Epithelial cell of proximal tubule (primary cell): ENCODE results near the gene PHYHD1. TPM values are rescaled to one million over a fixed set of nuclear protein-coding genes. Genes with fewer than 3 reads are reported as not detected.

Experiments used
- DNase-seq: peaks from one replicate; pipeline ENCODE4 v3.0.0-alpha.2; 2011; ENCODE audit warnings: low read depth
- H3K4me3 ChIP-seq: 2 replicates; pipeline ENCODE4 v1.5.1; 2011; ENCODE audit warnings: low read depth, mild to moderate bottlenecking, low read length
- total RNA-seq: library from RNA; depleted of rRNA; stranded (reverse); fragments of >200 nt; gene quantifications from 2 replicates; pipeline ENCODE4 v1.2.3, GENCODE V29; 2015
- TF ChIP-seq, protein P1 (sequence below): conservative IDR thresholded peaks from 2 replicates; pipeline ENCODE4 v1.5.1; 2012; ENCODE audit warnings: low read depth, mild to moderate bottlenecking, low read length

The PHYHD1 gene
- total RNA-seq, 1 donor from 2014 or later = 21.2 TPM

DNA sequence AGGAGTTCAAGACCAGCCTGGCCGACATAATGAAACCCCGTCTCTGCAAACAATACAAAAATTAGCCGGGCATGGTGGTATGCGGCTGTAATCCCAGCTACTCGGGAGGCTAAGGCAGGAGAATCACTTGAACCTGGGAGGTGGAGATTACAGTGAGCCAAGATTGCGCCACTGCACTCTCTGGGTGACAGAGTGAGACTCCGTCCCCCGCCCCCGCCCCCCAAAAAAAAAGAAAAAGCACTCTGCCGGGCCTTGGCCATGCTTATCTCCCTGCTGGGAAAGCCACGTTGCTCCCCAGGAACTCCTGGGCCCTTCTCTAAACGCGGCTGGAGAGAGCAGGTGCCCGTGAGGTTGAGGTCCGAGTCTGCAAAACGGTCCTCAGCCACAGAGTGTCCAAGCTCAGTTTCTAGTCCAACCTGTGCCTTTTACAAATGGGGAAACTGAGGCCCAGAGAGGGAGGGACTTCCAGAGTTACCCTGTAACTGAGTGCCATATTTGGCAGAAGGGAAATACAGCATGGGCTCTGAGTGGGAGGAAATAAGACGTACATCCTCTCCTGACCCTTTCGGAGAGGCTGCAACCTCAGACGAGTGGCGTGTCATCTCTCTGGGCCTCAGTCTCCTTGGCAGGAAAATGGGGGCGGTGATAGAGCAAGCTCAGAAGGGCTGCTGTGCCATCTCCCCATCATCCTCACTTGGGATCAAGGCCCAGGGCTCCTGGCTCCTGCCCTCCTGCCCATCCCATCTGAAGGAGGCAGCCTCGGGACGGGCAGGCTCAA is 6.6 kb upstream of the PHYHD1 start:
- H3K4me3 ChIP-seq = no peak overlapping the region
- DNase-seq = no peak
- TF ChIP-seq, protein P1, sequence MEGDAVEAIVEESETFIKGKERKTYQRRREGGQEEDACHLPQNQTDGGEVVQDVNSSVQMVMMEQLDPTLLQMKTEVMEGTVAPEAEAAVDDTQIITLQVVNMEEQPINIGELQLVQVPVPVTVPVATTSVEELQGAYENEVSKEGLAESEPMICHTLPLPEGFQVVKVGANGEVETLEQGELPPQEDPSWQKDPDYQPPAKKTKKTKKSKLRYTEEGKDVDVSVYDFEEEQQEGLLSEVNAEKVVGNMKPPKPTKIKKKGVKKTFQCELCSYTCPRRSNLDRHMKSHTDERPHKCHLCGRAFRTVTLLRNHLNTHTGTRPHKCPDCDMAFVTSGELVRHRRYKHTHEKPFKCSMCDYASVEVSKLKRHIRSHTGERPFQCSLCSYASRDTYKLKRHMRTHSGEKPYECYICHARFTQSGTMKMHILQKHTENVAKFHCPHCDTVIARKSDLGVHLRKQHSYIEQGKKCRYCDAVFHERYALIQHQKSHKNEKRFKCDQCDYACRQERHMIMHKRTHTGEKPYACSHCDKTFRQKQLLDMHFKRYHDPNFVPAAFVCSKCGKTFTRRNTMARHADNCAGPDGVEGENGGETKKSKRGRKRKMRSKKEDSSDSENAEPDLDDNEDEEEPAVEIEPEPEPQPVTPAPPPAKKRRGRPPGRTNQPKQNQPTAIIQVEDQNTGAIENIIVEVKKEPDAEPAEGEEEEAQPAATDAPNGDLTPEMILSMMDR = no peak

DNA sequence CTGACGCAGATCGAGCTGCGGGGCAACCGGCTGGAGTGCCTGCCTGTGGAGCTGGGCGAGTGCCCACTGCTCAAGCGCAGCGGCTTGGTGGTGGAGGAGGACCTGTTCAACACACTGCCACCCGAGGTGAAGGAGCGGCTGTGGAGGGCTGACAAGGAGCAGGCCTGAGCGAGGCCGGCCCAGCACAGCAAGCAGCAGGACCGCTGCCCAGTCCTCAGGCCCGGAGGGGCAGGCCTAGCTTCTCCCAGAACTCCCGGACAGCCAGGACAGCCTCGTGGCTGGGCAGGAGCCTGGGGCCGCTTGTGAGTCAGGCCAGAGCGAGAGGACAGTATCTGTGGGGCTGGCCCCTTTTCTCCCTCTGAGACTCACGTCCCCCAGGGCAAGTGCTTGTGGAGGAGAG is 4.6 kb upstream of the PHYHD1 start:
- no peak overlapping the region for H3K4me3 ChIP-seq
- DNase-seq = no peak
- TF ChIP-seq, protein P1 = no peak

- H3K4me3 ChIP-seq = no peak overlapping the region
- TF ChIP-seq, protein P1 = no peak
- DNase-seq = no peak
These were observed 4.0 kb upstream of the PHYHD1 start for GRCh38 chr9:128916745-128917144.

- no peak overlapping the region for H3K4me3 ChIP-seq
- no peak for DNase-seq
- TF ChIP-seq, protein P1 = no peak
These were observed 3.5 kb upstream of the PHYHD1 start for GRCh38 chr9:128917151-128917849.

DNA sequence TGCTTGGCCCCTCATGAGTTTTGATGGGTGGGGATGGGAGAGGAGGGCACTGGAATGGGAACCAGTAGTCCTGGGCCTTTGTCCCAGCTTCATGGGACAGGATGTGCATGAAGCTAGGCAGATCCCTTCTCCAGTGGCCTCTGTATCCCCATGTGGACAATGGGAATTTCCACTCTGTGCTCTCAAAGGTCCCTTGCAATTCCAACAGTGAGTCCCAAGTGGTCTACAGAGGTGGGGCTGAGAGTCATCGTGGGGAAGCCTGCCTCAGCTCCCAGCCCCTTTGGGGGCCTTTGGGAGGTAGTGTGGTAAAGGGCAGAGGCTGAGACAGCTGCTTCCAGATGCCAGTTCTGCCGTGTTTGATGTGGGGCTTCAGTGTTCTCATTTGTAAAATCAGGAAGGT is 1.9 kb upstream of the PHYHD1 start:
- no peak for DNase-seq
- H3K4me3 ChIP-seq = no peak overlapping the region
- TF ChIP-seq, protein P1 = no peak

DNA sequence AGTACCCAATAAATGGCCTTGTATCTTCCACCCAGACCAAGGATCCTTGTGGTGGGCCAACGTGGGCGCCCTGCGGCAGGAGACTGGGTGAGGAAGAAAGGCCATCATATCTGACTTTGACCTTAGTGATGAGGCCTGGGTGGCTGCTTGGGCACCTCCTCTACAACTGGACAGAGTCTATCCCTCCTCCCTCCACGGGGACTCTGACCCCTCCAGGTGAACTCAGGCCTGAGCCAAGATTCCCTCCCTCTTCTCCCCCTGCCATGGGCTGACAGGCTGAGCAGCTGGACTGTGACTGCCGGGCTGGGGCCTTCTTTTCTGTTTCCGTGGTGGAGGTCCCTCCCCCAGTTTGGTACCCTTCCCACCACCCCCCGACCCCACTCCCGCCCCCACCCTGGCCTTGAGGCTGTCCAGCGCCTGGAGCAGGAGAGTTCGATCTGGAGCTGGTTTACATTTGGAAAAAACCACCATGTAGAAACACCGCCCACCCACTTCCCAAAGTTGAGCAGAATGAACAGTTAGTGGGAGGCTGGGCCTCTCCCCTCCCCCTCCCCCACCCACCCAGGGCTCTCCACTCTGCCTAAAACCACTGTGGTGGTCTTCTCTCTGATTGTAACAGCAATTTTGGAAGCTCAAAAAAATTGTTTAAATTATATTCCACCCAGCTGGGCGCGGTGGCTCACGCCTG is 1.2 kb upstream of the PHYHD1 start:
- no peak overlapping the region for H3K4me3 ChIP-seq
- no peak for DNase-seq
- TF ChIP-seq, protein P1 = no peak
